HFFc6 (cell line): Measurements from ENCODE around the gene RNF148. TPM values are rescaled to one million over a fixed set of nuclear protein-coding genes. Genes with fewer than 3 reads are reported as not detected.

ENCODE experiments used
- DNase-seq: peaks from one replicate; pipeline ENCODE4 v3.0.0-alpha.2; 2018
- H3K27ac Mint-ChIP-seq: 2 replicates; pipeline ENCODE4 v1.8.0; 2020; ENCODE audit warnings: mild to moderate bottlenecking, mixed read lengths
- H3K27me3 Mint-ChIP-seq: 2 replicates; pipeline ENCODE4 v1.8.0; 2021; ENCODE audit warnings: mild to moderate bottlenecking, moderate library complexity, mixed read lengths; ENCODE audit not compliant: insufficient read depth
- H3K36me3 Mint-ChIP-seq: 2 replicates; pipeline ENCODE4 v1.8.0; 2021; ENCODE audit warnings: low read depth, mixed read lengths
- H3K4me1 Mint-ChIP-seq: 2 replicates; pipeline ENCODE4 v1.8.0; 2020; ENCODE audit warnings: low read depth, mixed read lengths
- H3K4me3 Mint-ChIP-seq: 2 replicates; pipeline ENCODE4 v1.8.0; 2020; ENCODE audit warnings: mild to moderate bottlenecking, moderate library complexity, mixed read lengths
- H3K9me3 Mint-ChIP-seq: 2 replicates; pipeline ENCODE4 v1.8.0; 2020; ENCODE audit warnings: mild to moderate bottlenecking, mixed read lengths
- CTCF ChIP-seq: fragments of 200-600 bp; sonication (generic); IDR thresholded peaks from 2 replicates; pipeline ENCODE4 v1.5.0; 2021; ENCODE audit warnings: antibody characterized with exemption, mild to moderate bottlenecking
- total RNA-seq, 6 experiments: library from RNA; stranded (reverse); fragmentation: NEBNext Ultra II Directional; extraction: Animal tissue kit (Norgen Biotek cat#: 25700); gene quantifications; 2 replicates in 1 of 6; 3 replicates in 5 of 6; pipeline ENCODE4 v1.2.3, GENCODE V29; 2021

The RNF148 gene
- total RNA-seq, 6 experiments from 2014 or later = not detected

- Mint-ChIP-seq H3K27me3 (no peaks in the 10 kb centered on the region), H3K4me3 (no peak overlapping the region), H3K4me1 (no peaks in the 10 kb centered on the region), H3K27ac (no peak overlapping the region), H3K9me3 (peaks cover 52% of the 10 kb centered on the region), H3K36me3 (no peaks in the 10 kb centered on the region)
- TF ChIP-seq CTCF = no peak
- no peak for DNase-seq
These were observed 27.1 kb downstream of the RNF148 start for GRCh38 chr7:122675621-122676020.

GRCh38 chr7:122675011-122675410 is 27.7 kb downstream of the RNF148 start:
- Mint-ChIP-seq H3K4me3 (no peak overlapping the region), H3K27ac (no peak overlapping the region), H3K9me3 (peaks cover 49% of the 10 kb centered on the region), H3K27me3 (no peaks in the 10 kb centered on the region), H3K36me3 (no peaks in the 10 kb centered on the region), H3K4me1 (no peaks in the 10 kb centered on the region)
- DNase-seq = no peak
- no peak for TF ChIP-seq CTCF

GRCh38 chr7:122674502-122674901 is 28.2 kb downstream of the RNF148 start:
- Mint-ChIP-seq H3K36me3 (no peaks in the 10 kb centered on the region), H3K27ac (no peak overlapping the region), H3K9me3 (peaks cover 47% of the 10 kb centered on the region), H3K4me1 (no peaks in the 10 kb centered on the region), H3K4me3 (no peak overlapping the region), H3K27me3 (no peaks in the 10 kb centered on the region)
- TF ChIP-seq CTCF = no peak
- no peak for DNase-seq

- Mint-ChIP-seq H3K36me3 (no peaks in the 10 kb centered on the region), H3K9me3 (peaks cover 43% of the 10 kb centered on the region), H3K4me1 (no peaks in the 10 kb centered on the region), H3K27ac (no peak overlapping the region), H3K27me3 (no peaks in the 10 kb centered on the region), H3K4me3 (no peak overlapping the region)
- no peak for TF ChIP-seq CTCF
- no peak for DNase-seq
These were observed 28.8 kb downstream of the RNF148 start for GRCh38 chr7:122673951-122674350.

- H3K4me1 Mint-ChIP-seq = no peaks in the 10 kb centered on the region
- no peak for DNase-seq
- no peaks in the 10 kb centered on the region for H3K27me3 Mint-ChIP-seq
- no peak for TF ChIP-seq CTCF
- no peaks in the 10 kb centered on the region for H3K36me3 Mint-ChIP-seq
- peaks cover 51% of the 10 kb centered on the region for H3K9me3 Mint-ChIP-seq
- no peak overlapping the region for H3K27ac Mint-ChIP-seq
- H3K4me3 Mint-ChIP-seq = no peak overlapping the region
These were observed 30.2 kb downstream of the RNF148 start for GRCh38 chr7:122672536-122672935.

- Mint-ChIP-seq H3K4me3 (no peak overlapping the region), H3K27me3 (no peaks in the 10 kb centered on the region), H3K36me3 (no peaks in the 10 kb centered on the region), H3K4me1 (no peaks in the 10 kb centered on the region), H3K27ac (no peak overlapping the region), H3K9me3 (peaks cover 52% of the 10 kb centered on the region)
- TF ChIP-seq CTCF = no peak
- no peak for DNase-seq
These were observed 39.0 kb downstream of the RNF148 start for GRCh38 chr7:122663733-122664132.
